Fibroblast of lung (primary cell): Measurements from ENCODE around the gene ZC3H7B. TPM values are rescaled to one million over a fixed set of nuclear protein-coding genes. Genes with fewer than 3 reads are reported as not detected.

Experiments used
- DNase-seq, 2 donors: peaks; one replicate each; pipeline versions ENCODE4 v3.0.0 to v3.0.0-alpha.2; 2010; ENCODE audit warnings: low read depth in 2 of 2
- H2AFZ ChIP-seq: 2 replicates; pipeline ENCODE4 v1.5.1; 2012; ENCODE audit warnings: low read length, control low read depth, inconsistent platforms
- H3K27ac ChIP-seq: 2 replicates; pipeline ENCODE4 v1.5.1; 2011; ENCODE audit warnings: low read length, control low read depth; ENCODE audit not compliant: insufficient read depth
- H3K27me3 ChIP-seq: 2 replicates; pipeline ENCODE4 v1.5.1; 2011; ENCODE audit warnings: mild to moderate bottlenecking, low read length; ENCODE audit not compliant: control insufficient read depth, insufficient read depth
- H3K36me3 ChIP-seq: 2 replicates; pipeline ENCODE4 v1.5.1; 2011; ENCODE audit warnings: low read length; ENCODE audit not compliant: control insufficient read depth, insufficient read depth
- H3K4me1 ChIP-seq: 2 replicates; pipeline ENCODE4 v1.5.1; 2011; ENCODE audit warnings: low read length; ENCODE audit not compliant: control insufficient read depth, insufficient read depth; ENCODE audit errors: extremely low read depth
- H3K4me2 ChIP-seq: 2 replicates; pipeline ENCODE4 v1.5.1; 2011; ENCODE audit warnings: low read length, control low read depth; ENCODE audit not compliant: insufficient read depth; ENCODE audit errors: extremely low read depth
- H3K4me3 ChIP-seq, 4 experiments: fragments of 200-600 bp in 1 of 4; sonication (generic) in 1 of 4; replicated peaks in 1 of 4; 2 replicates each; pipeline ENCODE4 v1.5.1; 2011 to 2016; ENCODE audit warnings: low read length in 4 of 4, low read depth in 3 of 4, mild to moderate bottlenecking in 3 of 4, control low read depth in 2 of 4, inconsistent platforms in 1 of 4, mixed read lengths in 1 of 4; ENCODE audit not compliant: insufficient read depth in 1 of 4; ENCODE audit errors: control extremely low read depth in 1 of 4
- H3K79me2 ChIP-seq: 2 replicates; pipeline ENCODE4 v1.5.1; 2012; ENCODE audit warnings: mild to moderate bottlenecking, low read length, inconsistent platforms; ENCODE audit not compliant: control insufficient read depth, insufficient read depth
- H3K9ac ChIP-seq: 2 replicates; pipeline ENCODE4 v1.5.1; 2011; ENCODE audit warnings: mild to moderate bottlenecking, low read length, control low read depth; ENCODE audit not compliant: insufficient read depth
- H3K9me3 ChIP-seq: 2 replicates; pipeline ENCODE4 v1.5.1; 2012; ENCODE audit warnings: low read depth, low read length; ENCODE audit not compliant: control insufficient read depth, insufficient read depth
- H4K20me1 ChIP-seq: 2 replicates; pipeline ENCODE4 v1.5.1; 2011; ENCODE audit warnings: low read length; ENCODE audit not compliant: control insufficient read depth, insufficient read depth; ENCODE audit errors: extremely low read depth
- CTCF ChIP-seq, 2 donors: IDR thresholded peaks in 1 of 2; conservative IDR thresholded peaks in 1 of 2; 1 replicate in 1 of 2; 2 replicates in 1 of 2; pipeline ENCODE4 v1.5.1; 2011 to 2012; ENCODE audit warnings: low read length in 2 of 2, control low read depth in 1 of 2, inconsistent platforms in 1 of 2, low read depth in 1 of 2, mild to moderate bottlenecking in 1 of 2
- EZH2 ChIP-seq: IDR thresholded peaks from 2 replicates; pipeline ENCODE4 v1.5.1; 2012; ENCODE audit warnings: low read length, control low read depth, mild to moderate bottlenecking; ENCODE audit errors: missing control alignments
- polyA plus RNA-seq, 2 donors: library from polyadenylated mRNA; depleted of rRNA in 1 of 2; stranded (reverse) in 1 of 2; unstranded in 1 of 2; fragments of >200 nt; gene quantifications; 2 replicates each; pipeline ENCODE4 v1.2.1, GENCODE V29; 2011 to 2012; ENCODE audit warnings: missing spikeins in 1 of 2
- total RNA-seq: library from RNA; depleted of rRNA; stranded (reverse); fragments of >200 nt; gene quantifications from 2 replicates; pipeline ENCODE4 v1.2.1, GENCODE V29; 2014

The ZC3H7B gene
- total and polyA plus RNA-seq, 2 donors (not counting 1 experiment from before 2014, with no cell fraction given), result 30.6 to 64.4 TPM

GRCh38 chr22:41369424-41369745 is 68.1 kb downstream of the ZC3H7B start:
- H3K9me3 ChIP-seq, result no peaks in the 10 kb centered on the region
- H3K27me3 ChIP-seq, result no peaks in the 10 kb centered on the region
- no peaks in the 10 kb centered on the region for H3K79me2 ChIP-seq
- no peak overlapping the region for H3K9ac ChIP-seq
- H3K4me3 ChIP-seq, result no peak overlapping the region
- TF ChIP-seq CTCF (conservative IDR thresholded peaks at IDR 0.05 in 1 of 2, IDR thresholded peaks at IDR 0.05 in 1 of 2; ENCODE audit: low read depth in 1 of 2, low read length in 2 of 2), result peak in 1 of 2 donors; percentile 11
- no peak for TF ChIP-seq EZH2
- H3K36me3 ChIP-seq, result no peaks in the 10 kb centered on the region
- no peaks in the 10 kb centered on the region for H4K20me1 ChIP-seq
- H3K4me2 ChIP-seq, result no peak overlapping the region
- H3K4me1 ChIP-seq, result peaks cover 13% of the 10 kb centered on the region
- H2AFZ ChIP-seq, result no peak overlapping the region
- DNase-seq, result no peak
- no peak overlapping the region for H3K27ac ChIP-seq

GRCh38 chr22:41369837-41370236 is 68.5 kb downstream of the ZC3H7B start:
- no peaks in the 10 kb centered on the region for H3K27me3 ChIP-seq
- H3K9me3 ChIP-seq, result no peaks in the 10 kb centered on the region
- H3K4me3 ChIP-seq, result no peak overlapping the region
- peaks cover 13% of the 10 kb centered on the region for H3K4me1 ChIP-seq
- no peak overlapping the region for H2AFZ ChIP-seq
- H3K79me2 ChIP-seq, result no peaks in the 10 kb centered on the region
- TF ChIP-seq EZH2 (no peak), CTCF (conservative IDR thresholded peaks at IDR 0.05 in 1 of 2, IDR thresholded peaks at IDR 0.05 in 1 of 2; ENCODE audit: low read depth in 1 of 2, low read length in 2 of 2) (no peak)
- no peak for DNase-seq
- H3K9ac ChIP-seq, result no peak overlapping the region
- H3K36me3 ChIP-seq, result no peaks in the 10 kb centered on the region
- H3K27ac ChIP-seq, result no peak overlapping the region
- H4K20me1 ChIP-seq, result no peaks in the 10 kb centered on the region
- H3K4me2 ChIP-seq, result no peak overlapping the region

GRCh38 chr22:41377846-41378245 is 76.5 kb downstream of the ZC3H7B start:
- no peak for TF ChIP-seq EZH2
- no peak for TF ChIP-seq CTCF (conservative IDR thresholded peaks at IDR 0.05 in 1 of 2, IDR thresholded peaks at IDR 0.05 in 1 of 2; ENCODE audit: low read depth in 1 of 2, low read length in 2 of 2)
- Histone ChIP-seq H3K9ac (no peak overlapping the region), H3K4me1 (peaks cover 4% of the 10 kb centered on the region), H4K20me1 (no peaks in the 10 kb centered on the region), H3K36me3 (no peaks in the 10 kb centered on the region), H3K9me3 (no peaks in the 10 kb centered on the region), H3K4me2 (no peak overlapping the region), H3K27me3 (no peaks in the 10 kb centered on the region), H2AFZ (no peak overlapping the region), H3K79me2 (peaks cover 2% of the 10 kb centered on the region), H3K4me3 (no peak overlapping the region), H3K27ac (no peak overlapping the region)
- no peak for DNase-seq
